ENCODE data around the gene MTR. TPM values are rescaled to one million over a fixed set of nuclear protein-coding genes. Genes with fewer than 3 reads are reported as not detected.

The MTR gene
- total RNA-seq = 10 to 100 TPM; 67.4 to 68.7 TPM

GRCh38 chr1:236795035-236795756 lies at the start of gene MTR:
Gene MTR, plus strand, starts transcription at chr1:236795292. Its CDS starts 412 bp downstream, at chr1:236795704.
- no peaks in the 10 kb centered on the region for H3K9me3 Mint-ChIP-seq
- H3K36me3 Mint-ChIP-seq = peaks cover 14 to 17% of the 10 kb centered on the region in 2 donors
- DNase-seq (ENCODE audit: low spot score in 2 of 2) = peak; percentile 91 to 96
- H3K27ac Mint-ChIP-seq = peak within 1 kb of the TSS; percentile 98
- ATAC-seq = peak; percentile 94 to 95

GRCh38 chr1:236746785-236747184 lies 48.3 kb upstream of the MTR start:
- ATAC-seq = no peak
- Mint-ChIP-seq H3K36me3 (no peaks in the 10 kb centered on the region), H3K9me3 (no peaks in the 10 kb centered on the region), H3K27ac (no peak overlapping the region)
- no peak for DNase-seq (ENCODE audit: low spot score in 2 of 2)

GRCh38 chr1:236747311-236747985 lies 47.6 kb upstream of the MTR start:
- H3K9me3 Mint-ChIP-seq = no peaks in the 10 kb centered on the region
- DNase-seq (ENCODE audit: low spot score in 2 of 2) = no peak
- H3K36me3 Mint-ChIP-seq = no peaks in the 10 kb centered on the region
- no peak for ATAC-seq
- no peak overlapping the region for H3K27ac Mint-ChIP-seq

- no peak overlapping the region for H3K27ac Mint-ChIP-seq
- ATAC-seq (no peak), DNase-seq (ENCODE audit: low spot score in 2 of 2) (no peak)
- H3K36me3 Mint-ChIP-seq = no peaks in the 10 kb centered on the region
- no peaks in the 10 kb centered on the region for H3K9me3 Mint-ChIP-seq
Observed at GRCh38 chr1:236748268-236748870, 46.7 kb upstream of the MTR start.

GRCh38 chr1:236750928-236751327 lies 44.2 kb upstream of the MTR start:
- H3K9me3 Mint-ChIP-seq = no peaks in the 10 kb centered on the region
- H3K27ac Mint-ChIP-seq = no peak overlapping the region
- H3K36me3 Mint-ChIP-seq = no peaks in the 10 kb centered on the region
- DNase-seq (ENCODE audit: low spot score in 2 of 2) (no peak), ATAC-seq (no peak)

GRCh38 chr1:236751385-236751784 lies 43.7 kb upstream of the MTR start:
- DNase-seq (ENCODE audit: low spot score in 2 of 2) (no peak), ATAC-seq (no peak)
- no peak overlapping the region for H3K27ac Mint-ChIP-seq
- no peaks in the 10 kb centered on the region for H3K9me3 Mint-ChIP-seq
- no peaks in the 10 kb centered on the region for H3K36me3 Mint-ChIP-seq

GRCh38 chr1:236751935-236752334 lies 43.2 kb upstream of the MTR start:
- no peak for DNase-seq (ENCODE audit: low spot score in 2 of 2)
- H3K9me3 Mint-ChIP-seq = no peaks in the 10 kb centered on the region

GRCh38 chr1:236753516-236753915 lies 41.6 kb upstream of the MTR start:
- DNase-seq (ENCODE audit: low spot score in 2 of 2) (no peak), ATAC-seq (peak; percentile 22 to 48)
- no peaks in the 10 kb centered on the region for H3K36me3 Mint-ChIP-seq
- H3K27ac Mint-ChIP-seq = no peak overlapping the region
- H3K9me3 Mint-ChIP-seq = no peaks in the 10 kb centered on the region

More at GRCh38 chr1:236751935-236752334, 43.2 kb upstream of the MTR start:
- ATAC-seq = no peak
- Mint-ChIP-seq H3K36me3 (no peaks in the 10 kb centered on the region), H3K27ac (no peak overlapping the region)

- ATAC-seq (no peak), DNase-seq (ENCODE audit: low spot score in 2 of 2) (no peak)
- no peaks in the 10 kb centered on the region for H3K36me3 Mint-ChIP-seq
Observed at GRCh38 chr1:236753964-236754363, 41.1 kb upstream of the MTR start.

GRCh38 chr1:236754525-236755210 lies 40.4 kb upstream of the MTR start:
- Mint-ChIP-seq H3K9me3 (no peaks in the 10 kb centered on the region), H3K36me3 (no peaks in the 10 kb centered on the region), H3K27ac (peak overlapping the region in 1 of 2 donors; percentile 9)
- no peak for ATAC-seq
- no peak for DNase-seq (ENCODE audit: low spot score in 2 of 2)

More at GRCh38 chr1:236753964-236754363, 41.1 kb upstream of the MTR start:
- Mint-ChIP-seq H3K27ac (no peak overlapping the region), H3K9me3 (no peaks in the 10 kb centered on the region)

- Mint-ChIP-seq H3K36me3 (no peaks in the 10 kb centered on the region), H3K27ac (no peak overlapping the region), H3K9me3 (no peaks in the 10 kb centered on the region)
- ATAC-seq = no peak
- DNase-seq (ENCODE audit: low spot score in 2 of 2) = no peak
Observed at GRCh38 chr1:236757640-236758039, 37.5 kb upstream of the MTR start.

- Mint-ChIP-seq H3K27ac (no peak overlapping the region), H3K9me3 (no peaks in the 10 kb centered on the region), H3K36me3 (no peaks in the 10 kb centered on the region)
- DNase-seq (ENCODE audit: low spot score in 2 of 2) (peak in 1 of 2 donors; percentile 24), ATAC-seq (peak in 1 of 2 donors; percentile 49)
Observed at GRCh38 chr1:236759252-236759859, 35.7 kb upstream of the MTR start.

GRCh38 chr1:236760480-236760879 lies 34.6 kb upstream of the MTR start:
- Mint-ChIP-seq H3K36me3 (no peaks in the 10 kb centered on the region), H3K27ac (no peak overlapping the region), H3K9me3 (no peaks in the 10 kb centered on the region)
- DNase-seq (ENCODE audit: low spot score in 2 of 2) = no peak
- ATAC-seq = no peak

GRCh38 chr1:236760986-236761385 lies 34.1 kb upstream of the MTR start:
- Mint-ChIP-seq H3K36me3 (no peaks in the 10 kb centered on the region), H3K9me3 (no peaks in the 10 kb centered on the region), H3K27ac (no peak overlapping the region)
- DNase-seq (ENCODE audit: low spot score in 2 of 2) (no peak), ATAC-seq (no peak)

- Mint-ChIP-seq H3K36me3 (no peaks in the 10 kb centered on the region), H3K27ac (no peak overlapping the region), H3K9me3 (no peaks in the 10 kb centered on the region)
- ATAC-seq (no peak), DNase-seq (ENCODE audit: low spot score in 2 of 2) (no peak)
Observed at GRCh38 chr1:236761397-236762132, 33.5 kb upstream of the MTR start.

- ATAC-seq = peak in 1 of 2 donors; percentile 50
- Mint-ChIP-seq H3K9me3 (no peaks in the 10 kb centered on the region), H3K36me3 (no peaks in the 10 kb centered on the region), H3K27ac (peak overlapping the region in 1 of 2 donors; percentile 67)
- no peak for DNase-seq (ENCODE audit: low spot score in 2 of 2)
Observed at GRCh38 chr1:236762410-236762809, 32.7 kb upstream of the MTR start.

Measured in activated naive CD4-positive, alpha-beta T cell treated with anti-CD3 and anti-CD28 coated beads, Interleukin-2, amount 50 U/mL, for 72 hours (primary cell).